Measurements from ENCODE around the gene ZNF560.

Gene ZNF560

GRCh38 chr19:9435279-9436268, 62.8 kb downstream of the ZNF560 start, which contains the start of gene ZNF266:
Gene ZNF266, minus strand, starts transcription at chr19:9435573. Its CDS starts 15,484 bp downstream, at chr19:9420089.
- DNase-seq = peak; percentile 78 to 94 (median 89)

DNA sequence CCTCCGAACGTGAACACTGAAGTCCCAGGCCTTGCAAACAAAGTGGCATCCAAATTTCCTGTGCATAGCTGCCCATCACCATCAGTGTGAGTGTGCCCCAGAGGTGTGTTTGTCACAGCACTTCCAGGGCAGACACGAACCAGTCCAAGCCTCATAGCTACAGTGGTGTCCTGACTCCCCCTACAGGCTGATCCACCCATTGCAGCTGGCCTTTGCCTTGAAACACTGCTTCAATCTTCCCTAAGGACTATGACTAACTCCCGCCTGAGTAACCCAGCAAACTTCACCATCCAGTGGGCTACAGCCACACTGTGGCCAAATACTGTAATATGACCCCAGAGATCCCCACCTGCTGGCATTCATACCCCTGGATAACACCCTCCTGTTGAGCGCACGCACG, 66.9 kb downstream of the ZNF560 start:
- peak in 3 of 5 donors; percentile 9 to 50 (median 14) for DNase-seq

DNA sequence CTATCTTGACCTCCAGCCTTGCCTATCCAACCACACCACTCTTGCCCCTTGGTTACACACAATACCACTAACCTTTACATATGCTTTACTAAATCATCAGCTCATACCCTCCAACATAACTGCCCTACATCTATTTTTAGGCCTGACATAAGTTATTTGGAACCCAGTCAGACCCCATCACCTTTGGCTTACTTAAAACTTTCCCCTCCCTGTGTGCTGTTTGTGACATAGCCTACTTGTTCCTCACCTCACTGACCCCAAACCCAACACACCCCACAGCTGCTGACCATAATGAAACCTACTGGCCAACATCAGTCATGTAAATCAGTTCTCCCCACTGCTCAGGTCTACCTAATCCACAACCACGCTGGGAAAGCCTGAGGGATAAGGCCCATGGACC, 68.0 kb downstream of the ZNF560 start:
- no peak for DNase-seq

- no peak for DNase-seq
These were observed 70.5 kb downstream of the ZNF560 start for GRCh38 chr19:9427941-9428340.

All from T-helper 1 cell (primary cell).